Stimulated activated memory B cell treated with anti-CD40 and anti-IgM and Interleukin-4, amounts not matched to agents 10 μg/mL and 1 μg/mL and 100 μg/mL, for 72 hours (primary cell): ENCODE results near the gene IYD.

Experiments used
- ATAC-seq: fragments of 150-1000 bp; cut with Tn5 transposase; 2 replicates; pipeline ENCODE4 v1.10.0; 2021
- H3K27ac Mint-ChIP-seq: one replicate; pipeline ENCODE4 v1.8.0; 2022; ENCODE audit warnings: mild to moderate bottlenecking, mixed read lengths
- H3K27me3 Mint-ChIP-seq: one replicate; pipeline ENCODE4 v1.8.0; 2022; ENCODE audit warnings: mixed read lengths
- H3K36me3 Mint-ChIP-seq: one replicate; pipeline ENCODE4 v1.8.0; 2022; ENCODE audit warnings: mixed read lengths
- H3K4me1 Mint-ChIP-seq: one replicate; pipeline ENCODE4 v1.8.0; 2022; ENCODE audit warnings: mixed read lengths
- H3K4me3 Mint-ChIP-seq: one replicate; pipeline ENCODE4 v1.8.0; 2022; ENCODE audit warnings: mild to moderate bottlenecking, moderate library complexity, mixed read lengths
- H3K9me3 Mint-ChIP-seq: one replicate; pipeline ENCODE4 v1.8.0; 2022; ENCODE audit warnings: mixed read lengths

Gene IYD

GRCh38 chr6:150336708-150337107 lies 32.1 kb upstream of the IYD start:
- H3K27me3 Mint-ChIP-seq, result peaks cover 8% of the 10 kb centered on the region
- H3K27ac Mint-ChIP-seq, result no peak overlapping the region
- H3K4me3 Mint-ChIP-seq, result no peak overlapping the region
- no peaks in the 10 kb centered on the region for H3K4me1 Mint-ChIP-seq
- ATAC-seq, result no peak
- no peaks in the 10 kb centered on the region for H3K36me3 Mint-ChIP-seq
- no peaks in the 10 kb centered on the region for H3K9me3 Mint-ChIP-seq

GRCh38 chr6:150342126-150342525 lies 26.7 kb upstream of the IYD start:
- Mint-ChIP-seq H3K9me3 (no peaks in the 10 kb centered on the region), H3K4me3 (no peak overlapping the region), H3K36me3 (no peaks in the 10 kb centered on the region), H3K27me3 (peaks cover 19% of the 10 kb centered on the region), H3K4me1 (no peaks in the 10 kb centered on the region), H3K27ac (no peak overlapping the region)
- no peak for ATAC-seq

GRCh38 chr6:150343434-150343833 lies 25.4 kb upstream of the IYD start:
- no peaks in the 10 kb centered on the region for H3K36me3 Mint-ChIP-seq
- ATAC-seq, result no peak
- peaks cover 10% of the 10 kb centered on the region for H3K4me1 Mint-ChIP-seq
- H3K4me3 Mint-ChIP-seq, result no peak overlapping the region
- H3K9me3 Mint-ChIP-seq, result no peaks in the 10 kb centered on the region
- peaks cover 19% of the 10 kb centered on the region for H3K27me3 Mint-ChIP-seq
- H3K27ac Mint-ChIP-seq, result no peak overlapping the region

GRCh38 chr6:150345781-150346180 lies 23.0 kb upstream of the IYD start:
- Mint-ChIP-seq H3K4me1 (peaks cover 10% of the 10 kb centered on the region), H3K9me3 (no peaks in the 10 kb centered on the region), H3K27ac (no peak overlapping the region), H3K4me3 (no peak overlapping the region), H3K27me3 (peaks cover 19% of the 10 kb centered on the region), H3K36me3 (no peaks in the 10 kb centered on the region)
- no peak for ATAC-seq

GRCh38 chr6:150346346-150346745 lies 22.5 kb upstream of the IYD start:
- peaks cover 10% of the 10 kb centered on the region for H3K4me1 Mint-ChIP-seq
- H3K27ac Mint-ChIP-seq, result no peak overlapping the region
- peaks cover 15% of the 10 kb centered on the region for H3K27me3 Mint-ChIP-seq

GRCh38 chr6:150347845-150348244 lies 21.0 kb upstream of the IYD start:
- Mint-ChIP-seq H3K27ac (no peak overlapping the region), H3K27me3 (peaks cover 9% of the 10 kb centered on the region), H3K9me3 (no peaks in the 10 kb centered on the region), H3K36me3 (no peaks in the 10 kb centered on the region), H3K4me3 (no peak overlapping the region), H3K4me1 (peaks cover 10% of the 10 kb centered on the region)
- ATAC-seq, result peak; percentile 88

More at GRCh38 chr6:150346346-150346745, 22.5 kb upstream of the IYD start:
- ATAC-seq, result no peak
- no peak overlapping the region for H3K4me3 Mint-ChIP-seq
- H3K9me3 Mint-ChIP-seq, result no peaks in the 10 kb centered on the region
- H3K36me3 Mint-ChIP-seq, result no peaks in the 10 kb centered on the region

GRCh38 chr6:150349546-150349945 lies 19.3 kb upstream of the IYD start:
- Mint-ChIP-seq H3K36me3 (no peaks in the 10 kb centered on the region), H3K4me3 (no peak overlapping the region), H3K9me3 (no peaks in the 10 kb centered on the region), H3K4me1 (peaks cover 10% of the 10 kb centered on the region), H3K27me3 (no peaks in the 10 kb centered on the region), H3K27ac (no peak overlapping the region)
- ATAC-seq, result no peak

GRCh38 chr6:150352321-150353296 lies 16.2 kb upstream of the IYD start:
- H3K36me3 Mint-ChIP-seq, result no peaks in the 10 kb centered on the region
- H3K4me1 Mint-ChIP-seq, result peaks cover 8% of the 10 kb centered on the region
- H3K4me3 Mint-ChIP-seq, result no peak overlapping the region
- peaks cover 7% of the 10 kb centered on the region for H3K27me3 Mint-ChIP-seq
- H3K27ac Mint-ChIP-seq, result no peak overlapping the region
- ATAC-seq, result no peak
- no peaks in the 10 kb centered on the region for H3K9me3 Mint-ChIP-seq

- Mint-ChIP-seq H3K27me3 (peaks cover 11% of the 10 kb centered on the region), H3K36me3 (no peaks in the 10 kb centered on the region), H3K27ac (no peak overlapping the region), H3K4me1 (no peaks in the 10 kb centered on the region), H3K4me3 (no peak overlapping the region), H3K9me3 (no peaks in the 10 kb centered on the region)
- no peak for ATAC-seq
Measured at GRCh38 chr6:150353445-150353844, 15.4 kb upstream of the IYD start.

- no peak overlapping the region for H3K4me3 Mint-ChIP-seq
- ATAC-seq, result no peak
- H3K27ac Mint-ChIP-seq, result no peak overlapping the region
- H3K9me3 Mint-ChIP-seq, result no peaks in the 10 kb centered on the region
- no peaks in the 10 kb centered on the region for H3K4me1 Mint-ChIP-seq
- H3K27me3 Mint-ChIP-seq, result peaks cover 11% of the 10 kb centered on the region
- no peaks in the 10 kb centered on the region for H3K36me3 Mint-ChIP-seq
Measured at GRCh38 chr6:150354754-150355571, 13.8 kb upstream of the IYD start.

- Mint-ChIP-seq H3K9me3 (no peaks in the 10 kb centered on the region), H3K27ac (no peak overlapping the region), H3K4me3 (no peak overlapping the region), H3K27me3 (peaks cover 19% of the 10 kb centered on the region), H3K36me3 (no peaks in the 10 kb centered on the region), H3K4me1 (no peaks in the 10 kb centered on the region)
- ATAC-seq, result no peak
Measured at GRCh38 chr6:150355932-150356331, 12.9 kb upstream of the IYD start.

- no peak overlapping the region for H3K4me3 Mint-ChIP-seq
Measured at GRCh38 chr6:150361876-150362275, 6.9 kb upstream of the IYD start.

GRCh38 chr6:150363733-150364132 lies 5.1 kb upstream of the IYD start:
- peaks cover 27% of the 10 kb centered on the region for H3K27me3 Mint-ChIP-seq
- H3K36me3 Mint-ChIP-seq, result no peaks in the 10 kb centered on the region
- H3K4me1 Mint-ChIP-seq, result no peaks in the 10 kb centered on the region
- no peak overlapping the region for H3K27ac Mint-ChIP-seq
- H3K4me3 Mint-ChIP-seq, result no peak overlapping the region
- no peak for ATAC-seq
- H3K9me3 Mint-ChIP-seq, result no peaks in the 10 kb centered on the region

More at GRCh38 chr6:150361876-150362275, 6.9 kb upstream of the IYD start:
- H3K36me3 Mint-ChIP-seq, result no peaks in the 10 kb centered on the region
- peaks cover 38% of the 10 kb centered on the region for H3K27me3 Mint-ChIP-seq
- ATAC-seq, result no peak
- no peaks in the 10 kb centered on the region for H3K4me1 Mint-ChIP-seq
- H3K27ac Mint-ChIP-seq, result no peak overlapping the region
- H3K9me3 Mint-ChIP-seq, result no peaks in the 10 kb centered on the region

GRCh38 chr6:150366118-150366778 lies 2.6 kb upstream of the IYD start:
- Mint-ChIP-seq H3K4me1 (no peaks in the 10 kb centered on the region), H3K27ac (no peak overlapping the region), H3K27me3 (peaks cover 15% of the 10 kb centered on the region), H3K4me3 (no peak overlapping the region), H3K9me3 (no peaks in the 10 kb centered on the region), H3K36me3 (no peaks in the 10 kb centered on the region)
- ATAC-seq, result no peak

GRCh38 chr6:150369408-150369807 lies 596 bp downstream of the IYD start:
- Mint-ChIP-seq H3K4me1 (no peaks in the 10 kb centered on the region), H3K4me3 (no peak overlapping the region), H3K9me3 (no peaks in the 10 kb centered on the region), H3K36me3 (no peaks in the 10 kb centered on the region), H3K27ac (no peak overlapping the region), H3K27me3 (peaks cover 12% of the 10 kb centered on the region)
- no peak for ATAC-seq
